Measurements from ENCODE around the gene GAPDHS. TPM values are rescaled to one million over a fixed set of nuclear protein-coding genes. Genes with fewer than 3 reads are reported as not detected.

Gene GAPDHS
- total RNA-seq, 1 donor from 2014 or later = not detected

- H3K4me1 ChIP-seq = no peaks in the 10 kb centered on the region
- H3K27me3 ChIP-seq = no peaks in the 10 kb centered on the region
- H3K36me3 ChIP-seq = no peaks in the 10 kb centered on the region
- no peak overlapping the region for H3K4me3 ChIP-seq
- H3K9me3 ChIP-seq = no peaks in the 10 kb centered on the region
- intact Hi-C loops (cut with DNase I) = no loop called here
- TF ChIP-seq, protein P1, sequence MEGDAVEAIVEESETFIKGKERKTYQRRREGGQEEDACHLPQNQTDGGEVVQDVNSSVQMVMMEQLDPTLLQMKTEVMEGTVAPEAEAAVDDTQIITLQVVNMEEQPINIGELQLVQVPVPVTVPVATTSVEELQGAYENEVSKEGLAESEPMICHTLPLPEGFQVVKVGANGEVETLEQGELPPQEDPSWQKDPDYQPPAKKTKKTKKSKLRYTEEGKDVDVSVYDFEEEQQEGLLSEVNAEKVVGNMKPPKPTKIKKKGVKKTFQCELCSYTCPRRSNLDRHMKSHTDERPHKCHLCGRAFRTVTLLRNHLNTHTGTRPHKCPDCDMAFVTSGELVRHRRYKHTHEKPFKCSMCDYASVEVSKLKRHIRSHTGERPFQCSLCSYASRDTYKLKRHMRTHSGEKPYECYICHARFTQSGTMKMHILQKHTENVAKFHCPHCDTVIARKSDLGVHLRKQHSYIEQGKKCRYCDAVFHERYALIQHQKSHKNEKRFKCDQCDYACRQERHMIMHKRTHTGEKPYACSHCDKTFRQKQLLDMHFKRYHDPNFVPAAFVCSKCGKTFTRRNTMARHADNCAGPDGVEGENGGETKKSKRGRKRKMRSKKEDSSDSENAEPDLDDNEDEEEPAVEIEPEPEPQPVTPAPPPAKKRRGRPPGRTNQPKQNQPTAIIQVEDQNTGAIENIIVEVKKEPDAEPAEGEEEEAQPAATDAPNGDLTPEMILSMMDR (IDR thresholded peaks at IDR 0.05) = no peak
- H3K27ac ChIP-seq = no peak overlapping the region
- no peak for DNase-seq (ENCODE audit: low spot score in 2 of 2)
These were observed 16.9 kb upstream of the GAPDHS start for GRCh38 chr19:35516310-35516709.

GRCh38 chr19:35517342-35517741 is 15.9 kb upstream of the GAPDHS start:
- Histone ChIP-seq H3K9me3 (no peaks in the 10 kb centered on the region), H3K27ac (no peak overlapping the region), H3K36me3 (no peaks in the 10 kb centered on the region), H3K27me3 (no peaks in the 10 kb centered on the region), H3K4me3 (no peak overlapping the region), H3K4me1 (no peaks in the 10 kb centered on the region)
- TF ChIP-seq, protein P1 (IDR thresholded peaks at IDR 0.05) = no peak
- intact Hi-C loops (cut with DNase I) = no loop called here
- no peak for DNase-seq (ENCODE audit: low spot score in 2 of 2)

DNA sequence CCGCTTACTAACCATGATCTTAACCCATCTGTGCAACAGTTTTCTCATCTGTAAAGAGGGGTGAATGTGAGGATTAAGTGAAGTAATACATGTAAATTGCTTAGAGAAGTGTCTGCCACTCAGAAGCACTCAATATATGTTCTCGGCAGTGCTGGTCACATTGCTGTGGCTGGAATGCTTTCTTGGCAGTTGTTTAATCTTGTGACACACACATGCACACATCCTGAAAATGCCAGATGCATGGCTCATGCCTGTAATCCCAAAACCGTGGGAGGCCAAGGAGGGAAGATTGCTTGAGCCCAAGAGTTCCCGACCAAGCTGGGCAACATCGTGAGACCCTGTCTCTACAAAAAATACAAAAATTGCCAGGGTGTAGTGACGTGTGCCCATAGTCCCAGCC is 14.9 kb upstream of the GAPDHS start:
- no peak for DNase-seq (ENCODE audit: low spot score in 2 of 2)
- Histone ChIP-seq H3K4me3 (no peak overlapping the region), H3K27ac (no peak overlapping the region), H3K4me1 (no peaks in the 10 kb centered on the region), H3K27me3 (no peaks in the 10 kb centered on the region), H3K36me3 (no peaks in the 10 kb centered on the region), H3K9me3 (no peaks in the 10 kb centered on the region)
- intact Hi-C loops (cut with DNase I) = no loop called here
- TF ChIP-seq, protein P1 (IDR thresholded peaks at IDR 0.05) = no peak

GRCh38 chr19:35519291-35519690 is 14.0 kb upstream of the GAPDHS start:
- H3K27me3 ChIP-seq = no peaks in the 10 kb centered on the region
- TF ChIP-seq, protein P1 (IDR thresholded peaks at IDR 0.05) = no peak

GRCh38 chr19:35521124-35521743 is 12.0 kb upstream of the GAPDHS start:
- Histone ChIP-seq H3K9me3 (no peaks in the 10 kb centered on the region), H3K27me3 (no peaks in the 10 kb centered on the region), H3K27ac (no peak overlapping the region), H3K36me3 (no peaks in the 10 kb centered on the region), H3K4me1 (no peaks in the 10 kb centered on the region), H3K4me3 (no peak overlapping the region)
- no peak for DNase-seq (ENCODE audit: low spot score in 2 of 2)
- TF ChIP-seq, protein P1 (IDR thresholded peaks at IDR 0.05) = no peak
- intact Hi-C loops (cut with DNase I) = no loop called here

More at GRCh38 chr19:35519291-35519690, 14.0 kb upstream of the GAPDHS start:
- intact Hi-C loops (cut with DNase I) = no loop called here
- no peak for DNase-seq (ENCODE audit: low spot score in 2 of 2)
- Histone ChIP-seq H3K36me3 (no peaks in the 10 kb centered on the region), H3K4me3 (no peak overlapping the region), H3K9me3 (no peaks in the 10 kb centered on the region), H3K27ac (no peak overlapping the region), H3K4me1 (no peaks in the 10 kb centered on the region)
